ENCODE measurements around the gene NUDT4B. TPM values are rescaled to one million over a fixed set of nuclear protein-coding genes. Genes with fewer than 3 reads are reported as not detected.
A peak's percentile ranks its signal among the peaks of the same experiment; 100 is the strongest.
"Not testable (repeated sequence)": the region's sequence is repeated elsewhere in the genome, so short reads cannot be mapped to it uniquely, and the experiment has no call there.

Gene NUDT4B
- total RNA-seq, 1 donor from 2014 or later, result 2.6 TPM

GRCh38 chr1:148758412-148758811, 9.8 kb downstream of the NUDT4B start:
- DNase-seq (ENCODE audit: low read depth); H3K27me3 ChIP-seq (ENCODE audit: control insufficient read depth, insufficient read depth, low read length); H3K36me3 ChIP-seq (ENCODE audit: control insufficient read depth, insufficient read depth, low read length); H3K4me3 ChIP-seq (ENCODE audit: low read depth, low read length); FAIRE-seq: not testable (repeated sequence)

- not testable (repeated sequence) for H3K27me3 ChIP-seq (ENCODE audit: control insufficient read depth, insufficient read depth, low read length); FAIRE-seq; H3K4me3 ChIP-seq (ENCODE audit: low read depth, low read length); H3K36me3 ChIP-seq (ENCODE audit: control insufficient read depth, insufficient read depth, low read length); DNase-seq (ENCODE audit: low read depth)
Observed at GRCh38 chr1:148758925-148759324, 10.4 kb downstream of the NUDT4B start.

GRCh38 chr1:148759749-148760148, 11.2 kb downstream of the NUDT4B start:
- FAIRE-seq; H3K36me3 ChIP-seq (ENCODE audit: control insufficient read depth, insufficient read depth, low read length); H3K4me3 ChIP-seq (ENCODE audit: low read depth, low read length); DNase-seq (ENCODE audit: low read depth); H3K27me3 ChIP-seq (ENCODE audit: control insufficient read depth, insufficient read depth, low read length): not testable (repeated sequence)

GRCh38 chr1:148760206-148760605, 11.6 kb downstream of the NUDT4B start:
- peak; percentile 7 for FAIRE-seq
- not testable (repeated sequence) for H3K36me3 ChIP-seq (ENCODE audit: control insufficient read depth, insufficient read depth, low read length); H3K4me3 ChIP-seq (ENCODE audit: low read depth, low read length); H3K27me3 ChIP-seq (ENCODE audit: control insufficient read depth, insufficient read depth, low read length); DNase-seq (ENCODE audit: low read depth)

- not testable (repeated sequence) for H3K4me3 ChIP-seq (ENCODE audit: low read depth, low read length); H3K27me3 ChIP-seq (ENCODE audit: control insufficient read depth, insufficient read depth, low read length); DNase-seq (ENCODE audit: low read depth); H3K36me3 ChIP-seq (ENCODE audit: control insufficient read depth, insufficient read depth, low read length); FAIRE-seq
Observed at GRCh38 chr1:148761360-148761759, 12.8 kb downstream of the NUDT4B start.

- FAIRE-seq; H3K36me3 ChIP-seq (ENCODE audit: control insufficient read depth, insufficient read depth, low read length); H3K4me3 ChIP-seq (ENCODE audit: low read depth, low read length); H3K27me3 ChIP-seq (ENCODE audit: control insufficient read depth, insufficient read depth, low read length); DNase-seq (ENCODE audit: low read depth): not testable (repeated sequence)
Observed at GRCh38 chr1:148765238-148766019, 16.9 kb downstream of the NUDT4B start.

GRCh38 chr1:148768541-148768940, 20.0 kb downstream of the NUDT4B start:
- DNase-seq (ENCODE audit: low read depth); H3K36me3 ChIP-seq (ENCODE audit: control insufficient read depth, insufficient read depth, low read length); H3K27me3 ChIP-seq (ENCODE audit: control insufficient read depth, insufficient read depth, low read length); H3K4me3 ChIP-seq (ENCODE audit: low read depth, low read length); FAIRE-seq: not testable (repeated sequence)

GRCh38 chr1:148769495-148769894, 20.9 kb downstream of the NUDT4B start:
- H3K4me3 ChIP-seq (ENCODE audit: low read depth, low read length), result not testable (repeated sequence)

GRCh38 chr1:148773690-148774089, 25.1 kb downstream of the NUDT4B start:
- FAIRE-seq; H3K36me3 ChIP-seq (ENCODE audit: control insufficient read depth, insufficient read depth, low read length); H3K27me3 ChIP-seq (ENCODE audit: control insufficient read depth, insufficient read depth, low read length); H3K4me3 ChIP-seq (ENCODE audit: low read depth, low read length); DNase-seq (ENCODE audit: low read depth): not testable (repeated sequence)

More at GRCh38 chr1:148769495-148769894, 20.9 kb downstream of the NUDT4B start:
- not testable (repeated sequence) for FAIRE-seq; DNase-seq (ENCODE audit: low read depth); H3K27me3 ChIP-seq (ENCODE audit: control insufficient read depth, insufficient read depth, low read length); H3K36me3 ChIP-seq (ENCODE audit: control insufficient read depth, insufficient read depth, low read length)

- FAIRE-seq; H3K36me3 ChIP-seq (ENCODE audit: control insufficient read depth, insufficient read depth, low read length); H3K4me3 ChIP-seq (ENCODE audit: low read depth, low read length); DNase-seq (ENCODE audit: low read depth); H3K27me3 ChIP-seq (ENCODE audit: control insufficient read depth, insufficient read depth, low read length): not testable (repeated sequence)
Observed at GRCh38 chr1:148774102-148774501, 25.5 kb downstream of the NUDT4B start.

GRCh38 chr1:148775263-148775662, 26.7 kb downstream of the NUDT4B start:
- not testable (repeated sequence) for DNase-seq (ENCODE audit: low read depth); H3K27me3 ChIP-seq (ENCODE audit: control insufficient read depth, insufficient read depth, low read length); FAIRE-seq; H3K4me3 ChIP-seq (ENCODE audit: low read depth, low read length); H3K36me3 ChIP-seq (ENCODE audit: control insufficient read depth, insufficient read depth, low read length)

- not testable (repeated sequence) for DNase-seq (ENCODE audit: low read depth); H3K27me3 ChIP-seq (ENCODE audit: control insufficient read depth, insufficient read depth, low read length); H3K36me3 ChIP-seq (ENCODE audit: control insufficient read depth, insufficient read depth, low read length); H3K4me3 ChIP-seq (ENCODE audit: low read depth, low read length); FAIRE-seq
Observed at GRCh38 chr1:148777649-148778048, 29.1 kb downstream of the NUDT4B start.

- not testable (repeated sequence) for H3K27me3 ChIP-seq (ENCODE audit: control insufficient read depth, insufficient read depth, low read length); H3K36me3 ChIP-seq (ENCODE audit: control insufficient read depth, insufficient read depth, low read length); H3K4me3 ChIP-seq (ENCODE audit: low read depth, low read length); DNase-seq (ENCODE audit: low read depth); FAIRE-seq
Observed at GRCh38 chr1:148780404-148780803, 31.8 kb downstream of the NUDT4B start.

- not testable (repeated sequence) for H3K27me3 ChIP-seq (ENCODE audit: control insufficient read depth, insufficient read depth, low read length); DNase-seq (ENCODE audit: low read depth); H3K4me3 ChIP-seq (ENCODE audit: low read depth, low read length); H3K36me3 ChIP-seq (ENCODE audit: control insufficient read depth, insufficient read depth, low read length); FAIRE-seq
Observed at GRCh38 chr1:148791543-148792099, 43.0 kb downstream of the NUDT4B start.
